Measurements from ENCODE around the gene SPECC1. TPM values are rescaled to one million over a fixed set of nuclear protein-coding genes. Genes with fewer than 3 reads are reported as not detected.

SPECC1 gene
- total and polyA plus RNA-seq, 2 experiments from 2014 or later: 1.3 to 1.5 TPM

- no peak overlapping the region for H3K27ac ChIP-seq
- H2AFZ ChIP-seq: no peak overlapping the region
- H3K4me1 ChIP-seq (ENCODE audit: insufficient read depth): no peaks in the 10 kb centered on the region
- no peaks in the 10 kb centered on the region for H3K9me2 ChIP-seq (ENCODE audit: insufficient read depth)
- in situ Hi-C loops (cut with MboI): no loop called here
- WGBS, 2 experiments (ENCODE audit: low coverage in 1 of 2, low lambda C conversion rate in 2 of 2, missing lambda C conversion rate in 2 of 2): 61 to 65% methylated on average over 2 of the region's 2 CpGs
- H3K36me3 ChIP-seq (ENCODE audit: low read depth): no peaks in the 10 kb centered on the region
- H3K4me3 ChIP-seq: no peak overlapping the region
- H3K4me2 ChIP-seq (ENCODE audit: unreplicated experiment): no peak overlapping the region
- no peaks in the 10 kb centered on the region for H3K79me2 ChIP-seq (ENCODE audit: insufficient read depth)
- no peaks in the 10 kb centered on the region for H3K27me3 ChIP-seq (replicated peaks; ENCODE audit: insufficient read depth)
- no peak for DNase-seq
- no peak overlapping the region for H3K9ac ChIP-seq
- TF ChIP-seq EZH2phosphoT487 (IDR thresholded peaks at IDR 0.05; ENCODE audit: insufficient read depth, low read depth) (no peak), EZH2 (IDR thresholded peaks at IDR 0.05; ENCODE audit: insufficient read depth, poor library complexity, severe bottlenecking) (no peak)
- H3K9me3 ChIP-seq (ENCODE audit: low read depth): no peaks in the 10 kb centered on the region
- no peaks in the 10 kb centered on the region for H3F3A ChIP-seq (ENCODE audit: insufficient read depth)
- H4K20me1 ChIP-seq (ENCODE audit: insufficient read depth): no peaks in the 10 kb centered on the region
These were observed 245.4 kb downstream of the SPECC1 start for GRCh38 chr17:20254541-20254940.

GRCh38 chr17:20256144-20256543 is 247.0 kb downstream of the SPECC1 start:
- H3K4me2 ChIP-seq (ENCODE audit: unreplicated experiment): no peak overlapping the region
- DNase-seq: no peak
- 81 to 84% methylated on average over 2 of the region's 2 CpGs for WGBS, 2 experiments (ENCODE audit: low coverage in 1 of 2, low lambda C conversion rate in 2 of 2, missing lambda C conversion rate in 2 of 2)
- no peak overlapping the region for H3K9ac ChIP-seq
- no peaks in the 10 kb centered on the region for H3K9me2 ChIP-seq (ENCODE audit: insufficient read depth)
- H4K20me1 ChIP-seq (ENCODE audit: insufficient read depth): no peaks in the 10 kb centered on the region
- H3K4me1 ChIP-seq (ENCODE audit: insufficient read depth): no peaks in the 10 kb centered on the region
- no peaks in the 10 kb centered on the region for H3K27me3 ChIP-seq (replicated peaks; ENCODE audit: insufficient read depth)
- no peak overlapping the region for H3K4me3 ChIP-seq
- no peak overlapping the region for H2AFZ ChIP-seq
- H3K79me2 ChIP-seq (ENCODE audit: insufficient read depth): no peaks in the 10 kb centered on the region
- no peaks in the 10 kb centered on the region for H3K9me3 ChIP-seq (ENCODE audit: low read depth)
- no peaks in the 10 kb centered on the region for H3K36me3 ChIP-seq (ENCODE audit: low read depth)
- H3F3A ChIP-seq (ENCODE audit: insufficient read depth): no peaks in the 10 kb centered on the region
- no peak for TF ChIP-seq EZH2 (IDR thresholded peaks at IDR 0.05; ENCODE audit: insufficient read depth, poor library complexity, severe bottlenecking)
- TF ChIP-seq EZH2phosphoT487 (IDR thresholded peaks at IDR 0.05; ENCODE audit: insufficient read depth, low read depth): no peak
- in situ Hi-C loops (cut with MboI): no loop called here
- no peak overlapping the region for H3K27ac ChIP-seq

- in situ Hi-C loops (cut with MboI): no loop called here
- WGBS, 2 experiments (ENCODE audit: low coverage in 1 of 2, low lambda C conversion rate in 2 of 2, missing lambda C conversion rate in 2 of 2): 59 to 73% methylated on average over 1 of the region's 1 CpG
- H3K9me3 ChIP-seq (ENCODE audit: low read depth): no peaks in the 10 kb centered on the region
- H2AFZ ChIP-seq: no peak overlapping the region
- TF ChIP-seq EZH2 (IDR thresholded peaks at IDR 0.05; ENCODE audit: insufficient read depth, poor library complexity, severe bottlenecking) (no peak), EZH2phosphoT487 (IDR thresholded peaks at IDR 0.05; ENCODE audit: insufficient read depth, low read depth) (no peak)
- no peaks in the 10 kb centered on the region for H3K36me3 ChIP-seq (ENCODE audit: low read depth)
- H3K4me2 ChIP-seq (ENCODE audit: unreplicated experiment): no peak overlapping the region
- H3K27me3 ChIP-seq (replicated peaks; ENCODE audit: insufficient read depth): no peaks in the 10 kb centered on the region
- H3K79me2 ChIP-seq (ENCODE audit: insufficient read depth): no peaks in the 10 kb centered on the region
- no peaks in the 10 kb centered on the region for H3F3A ChIP-seq (ENCODE audit: insufficient read depth)
- H3K4me3 ChIP-seq: no peak overlapping the region
- H4K20me1 ChIP-seq (ENCODE audit: insufficient read depth): no peaks in the 10 kb centered on the region
- no peaks in the 10 kb centered on the region for H3K4me1 ChIP-seq (ENCODE audit: insufficient read depth)
- no peaks in the 10 kb centered on the region for H3K9me2 ChIP-seq (ENCODE audit: insufficient read depth)
- H3K9ac ChIP-seq: no peak overlapping the region
- H3K27ac ChIP-seq: no peak overlapping the region
- no peak for DNase-seq
These were observed 247.8 kb downstream of the SPECC1 start for GRCh38 chr17:20257008-20257407.

- TF ChIP-seq EZH2 (IDR thresholded peaks at IDR 0.05; ENCODE audit: insufficient read depth, poor library complexity, severe bottlenecking) (no peak), EZH2phosphoT487 (IDR thresholded peaks at IDR 0.05; ENCODE audit: insufficient read depth, low read depth) (no peak)
- H3K4me3 ChIP-seq: no peak overlapping the region
- no peaks in the 10 kb centered on the region for H3K36me3 ChIP-seq (ENCODE audit: low read depth)
- no peaks in the 10 kb centered on the region for H3K79me2 ChIP-seq (ENCODE audit: insufficient read depth)
- H3K9me3 ChIP-seq (ENCODE audit: low read depth): no peaks in the 10 kb centered on the region
- no peaks in the 10 kb centered on the region for H4K20me1 ChIP-seq (ENCODE audit: insufficient read depth)
- H2AFZ ChIP-seq: no peak overlapping the region
- no peak overlapping the region for H3K9ac ChIP-seq
- H3F3A ChIP-seq (ENCODE audit: insufficient read depth): no peaks in the 10 kb centered on the region
- no peak overlapping the region for H3K4me2 ChIP-seq (ENCODE audit: unreplicated experiment)
- H3K27ac ChIP-seq: no peak overlapping the region
- H3K9me2 ChIP-seq (ENCODE audit: insufficient read depth): no peaks in the 10 kb centered on the region
- WGBS, 2 experiments (ENCODE audit: low coverage in 1 of 2, low lambda C conversion rate in 2 of 2, missing lambda C conversion rate in 2 of 2): 35 to 38% methylated on average over 3 of the region's 3 CpGs
- DNase-seq: no peak
- no peaks in the 10 kb centered on the region for H3K4me1 ChIP-seq (ENCODE audit: insufficient read depth)
- in situ Hi-C loops (cut with MboI): no loop called here
- H3K27me3 ChIP-seq (replicated peaks; ENCODE audit: insufficient read depth): no peaks in the 10 kb centered on the region
These were observed 248.6 kb downstream of the SPECC1 start for GRCh38 chr17:20257798-20258197.

GRCh38 chr17:20259668-20260067 is 250.5 kb downstream of the SPECC1 start:
- WGBS, 2 experiments (ENCODE audit: low coverage in 1 of 2, low lambda C conversion rate in 2 of 2, missing lambda C conversion rate in 2 of 2): 81 to 83% methylated on average over 4 of the region's 4 CpGs
- DNase-seq: no peak
- Histone ChIP-seq H3K9ac (no peak overlapping the region), H3K27me3 (replicated peaks; ENCODE audit: insufficient read depth) (no peaks in the 10 kb centered on the region), H2AFZ (no peak overlapping the region), H3F3A (ENCODE audit: insufficient read depth) (no peaks in the 10 kb centered on the region), H3K4me2 (ENCODE audit: unreplicated experiment) (no peak overlapping the region), H3K79me2 (ENCODE audit: insufficient read depth) (no peaks in the 10 kb centered on the region), H3K9me3 (ENCODE audit: low read depth) (no peaks in the 10 kb centered on the region), H4K20me1 (ENCODE audit: insufficient read depth) (no peaks in the 10 kb centered on the region), H3K4me3 (no peak overlapping the region), H3K9me2 (ENCODE audit: insufficient read depth) (no peaks in the 10 kb centered on the region), H3K4me1 (ENCODE audit: insufficient read depth) (no peaks in the 10 kb centered on the region), H3K36me3 (ENCODE audit: low read depth) (no peaks in the 10 kb centered on the region), H3K27ac (no peak overlapping the region)
- TF ChIP-seq EZH2 (IDR thresholded peaks at IDR 0.05; ENCODE audit: insufficient read depth, poor library complexity, severe bottlenecking) (no peak), EZH2phosphoT487 (IDR thresholded peaks at IDR 0.05; ENCODE audit: insufficient read depth, low read depth) (no peak)
- in situ Hi-C loops (cut with MboI): no loop called here

Data from GM23248 (cell line).